ENCODE measurements around the gene DNAJC22.
"Not testable (repeated sequence)": the region's sequence is repeated elsewhere in the genome, so short reads cannot be mapped to it uniquely, and the experiment has no call there.

The DNAJC22 gene

DNA sequence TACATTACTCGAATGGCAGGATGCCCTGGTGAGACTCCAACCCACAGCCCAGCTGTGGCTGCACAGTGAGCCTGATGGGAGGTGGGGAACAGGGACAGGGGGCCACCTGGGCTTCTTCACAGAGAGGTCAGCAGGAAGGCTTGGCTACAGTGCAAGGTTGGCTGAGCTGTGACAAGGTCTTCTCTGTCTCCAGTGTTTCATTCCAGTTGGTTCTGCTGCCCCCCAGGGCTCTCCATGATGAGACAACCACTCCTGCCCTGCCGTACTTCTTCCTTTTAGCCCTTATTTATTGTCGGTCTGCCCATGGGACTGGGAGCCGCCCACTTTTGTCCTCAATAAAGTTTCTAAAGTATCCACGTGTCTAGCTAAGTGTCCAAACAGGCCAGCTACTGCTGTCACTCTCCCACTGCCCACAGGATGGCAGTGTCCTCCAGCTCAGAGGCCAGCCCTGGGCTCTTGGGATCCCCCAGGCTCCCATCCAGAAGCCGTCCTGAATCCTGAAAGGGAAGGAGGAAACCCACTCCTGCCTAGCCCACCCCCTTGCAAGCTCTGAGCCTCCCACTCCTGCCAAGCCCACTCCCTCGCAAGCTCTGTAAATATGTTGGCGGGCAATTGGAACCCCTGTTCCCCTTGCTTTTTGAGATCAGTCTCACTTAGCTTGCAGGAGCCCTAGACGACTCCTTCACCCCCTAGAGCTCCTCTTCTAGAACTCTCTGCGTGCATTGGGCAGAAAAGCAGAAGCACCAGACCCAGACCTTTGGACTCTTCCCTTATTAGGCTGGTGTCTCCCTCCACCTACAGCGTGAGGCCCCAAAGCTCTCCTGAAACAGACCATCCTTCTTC is 15.1 kb upstream of the DNAJC22 start:
- DNase-seq (ENCODE audit: low spot score) = peak; percentile 83

- no peak for DNase-seq (ENCODE audit: low spot score)
These were observed 14.2 kb upstream of the DNAJC22 start for GRCh38 chr12:49332441-49332861.

GRCh38 chr12:49332891-49333371 is 13.8 kb upstream of the DNAJC22 start:
- no peak for DNase-seq (ENCODE audit: low spot score)

- DNase-seq (ENCODE audit: low spot score) = not testable (repeated sequence)
These were observed 12.9 kb upstream of the DNAJC22 start for GRCh38 chr12:49333778-49334177.

GRCh38 chr12:49334226-49334625 is 12.5 kb upstream of the DNAJC22 start:
- DNase-seq (ENCODE audit: low spot score) = no peak

DNA sequence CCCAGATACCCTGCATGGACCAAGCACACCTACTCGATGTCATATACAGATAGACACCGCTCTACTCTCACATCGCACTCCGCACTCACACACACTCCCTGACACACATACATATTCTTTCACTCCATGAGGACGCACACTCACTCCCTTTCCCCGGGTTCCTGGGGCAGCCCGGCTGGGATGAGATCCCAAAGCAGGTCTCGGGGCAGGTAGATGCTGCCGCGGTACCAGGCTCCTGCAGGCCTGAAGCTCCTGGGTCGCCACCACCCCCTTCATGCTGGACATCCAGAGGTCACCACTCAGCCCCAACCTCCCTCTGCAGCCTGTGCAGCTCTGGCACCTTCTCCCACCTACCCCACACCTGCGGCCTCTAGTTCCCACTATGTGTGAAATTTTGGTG is 12.0 kb upstream of the DNAJC22 start:
- DNase-seq (ENCODE audit: low spot score) = no peak

GRCh38 chr12:49335118-49335954 is 11.4 kb upstream of the DNAJC22 start:
- no peak for DNase-seq (ENCODE audit: low spot score)

DNA sequence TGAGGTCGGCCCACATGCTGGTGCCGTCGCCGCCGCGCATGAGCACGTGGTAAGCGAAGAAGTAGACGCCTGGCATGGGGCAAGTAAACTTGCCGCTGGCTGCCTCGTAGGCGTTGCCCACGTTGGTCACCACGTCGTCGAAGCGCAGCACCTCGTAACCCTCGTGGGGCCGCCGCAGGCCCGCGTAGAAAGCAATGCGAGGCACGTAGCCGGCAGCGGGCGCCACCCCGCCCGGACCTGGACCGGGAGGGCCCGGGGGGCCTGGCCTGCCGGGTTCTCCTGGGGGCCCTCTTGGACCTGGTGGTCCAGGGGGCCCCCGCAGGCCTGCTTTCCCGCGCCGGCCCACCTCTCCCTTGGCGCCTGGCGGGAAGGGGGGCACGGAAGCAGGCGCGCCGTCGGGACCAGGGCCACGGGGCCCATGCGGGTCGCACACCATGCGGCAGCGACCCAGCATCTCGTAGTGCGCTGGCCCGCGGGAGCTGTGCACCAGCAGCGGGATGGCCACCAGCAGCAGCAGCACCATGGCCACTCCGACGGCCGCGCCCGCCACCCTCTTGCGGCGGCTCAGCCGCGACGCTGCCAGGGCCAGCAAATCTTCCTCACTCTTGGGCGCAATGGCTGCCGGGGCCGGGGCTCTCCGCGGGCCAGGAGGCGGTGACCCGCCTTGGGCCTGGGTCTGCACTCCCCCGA is 10.6 kb upstream of the DNAJC22 start:
- DNase-seq (ENCODE audit: low spot score) = no peak

GRCh38 chr12:49336645-49337584 is 9.8 kb upstream of the DNAJC22 start, which contains the start of gene C1QL4:
Gene C1QL4 (minus strand): TSS chr12:49337188. CDS start chr12:49336477, 711 bp downstream.
- peak; percentile 96 for DNase-seq (ENCODE audit: low spot score)

- DNase-seq (ENCODE audit: low spot score) = no peak
These were observed 7.7 kb upstream of the DNAJC22 start for GRCh38 chr12:49338830-49339463.

DNA sequence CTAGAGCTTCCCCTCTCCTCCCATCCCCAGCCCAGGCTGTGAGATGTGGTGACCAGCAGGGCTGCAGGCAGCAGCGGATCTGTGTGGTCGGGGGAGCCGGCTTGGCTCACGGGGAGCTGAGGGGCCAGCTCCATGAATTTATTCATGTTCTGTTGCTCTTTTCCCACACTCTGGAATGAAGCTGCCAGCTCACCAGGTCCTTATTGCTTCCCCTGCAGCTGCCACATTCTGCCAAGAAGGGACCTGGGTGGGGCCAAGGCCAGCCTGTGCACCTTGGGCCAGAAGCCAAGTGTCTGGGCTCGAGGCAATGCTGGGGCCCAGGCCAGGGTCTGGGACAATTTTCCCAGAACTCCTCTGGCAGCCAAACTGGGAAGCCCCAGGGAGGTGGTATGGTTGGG is 7.2 kb upstream of the DNAJC22 start:
- no peak for DNase-seq (ENCODE audit: low spot score)

- DNase-seq (ENCODE audit: low spot score) = no peak
These were observed 6.4 kb upstream of the DNAJC22 start for GRCh38 chr12:49340095-49340870.

GRCh38 chr12:49340971-49341776 is 5.5 kb upstream of the DNAJC22 start:
- no peak for DNase-seq (ENCODE audit: low spot score)

DNA sequence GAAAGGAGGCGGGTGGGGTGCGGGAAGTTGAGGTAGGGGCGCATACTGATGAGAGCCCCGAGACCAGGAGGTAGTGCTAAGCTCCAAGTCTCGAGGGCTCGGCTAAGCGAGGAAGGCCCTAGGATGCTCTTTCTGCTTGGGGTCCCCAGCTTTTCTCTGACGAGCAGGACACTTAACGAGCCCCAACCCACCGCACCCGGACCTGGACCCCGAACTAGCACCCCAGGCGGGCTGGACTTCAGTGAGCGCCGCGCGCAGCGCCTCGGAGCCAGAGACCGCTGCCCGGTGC is 5.0 kb upstream of the DNAJC22 start:
- no peak for DNase-seq (ENCODE audit: low spot score)

DNA sequence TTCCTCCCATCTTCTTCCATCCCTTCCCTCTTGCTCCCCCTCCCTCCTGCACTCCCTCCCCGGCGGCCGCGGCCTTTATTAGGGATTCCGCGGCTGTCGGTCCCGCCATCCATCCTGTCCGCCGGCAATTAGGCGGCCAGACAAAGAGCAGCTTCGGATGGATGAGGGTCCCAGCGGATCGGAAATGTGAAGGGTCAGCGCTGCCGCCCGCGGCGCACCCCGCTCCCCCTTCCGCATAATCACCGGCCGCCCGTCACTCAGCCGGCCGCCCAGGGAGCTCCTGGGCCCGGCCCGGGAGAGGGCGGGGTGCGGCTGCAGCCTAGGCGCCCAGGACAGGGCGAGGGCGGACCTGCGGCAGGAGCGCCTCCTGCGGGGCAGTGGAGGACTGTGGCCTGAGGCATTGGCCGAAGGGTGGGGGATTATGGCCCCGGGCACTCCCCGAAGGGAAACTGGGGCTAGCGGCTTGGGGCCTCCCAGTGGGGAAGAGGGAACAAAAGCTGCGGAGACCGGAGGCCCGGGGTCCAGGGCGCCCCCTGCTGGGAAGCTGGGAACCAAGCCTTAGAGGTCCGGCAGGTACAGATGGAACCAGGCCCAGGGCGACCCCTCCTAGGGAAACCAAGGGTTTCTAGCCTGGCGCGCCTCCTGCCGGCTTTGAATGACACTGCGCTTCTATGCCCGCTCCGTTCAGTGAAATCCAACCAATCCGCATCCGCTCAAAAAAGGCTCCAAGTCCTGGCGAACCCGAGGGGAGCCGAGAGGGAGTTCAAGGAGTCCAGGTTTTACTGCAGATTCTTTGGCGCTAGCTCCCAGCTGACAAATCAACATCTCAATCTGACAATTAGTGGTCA is 4.4 kb upstream of the DNAJC22 start:
- peak; percentile 99 for DNase-seq (ENCODE audit: low spot score)

DNA sequence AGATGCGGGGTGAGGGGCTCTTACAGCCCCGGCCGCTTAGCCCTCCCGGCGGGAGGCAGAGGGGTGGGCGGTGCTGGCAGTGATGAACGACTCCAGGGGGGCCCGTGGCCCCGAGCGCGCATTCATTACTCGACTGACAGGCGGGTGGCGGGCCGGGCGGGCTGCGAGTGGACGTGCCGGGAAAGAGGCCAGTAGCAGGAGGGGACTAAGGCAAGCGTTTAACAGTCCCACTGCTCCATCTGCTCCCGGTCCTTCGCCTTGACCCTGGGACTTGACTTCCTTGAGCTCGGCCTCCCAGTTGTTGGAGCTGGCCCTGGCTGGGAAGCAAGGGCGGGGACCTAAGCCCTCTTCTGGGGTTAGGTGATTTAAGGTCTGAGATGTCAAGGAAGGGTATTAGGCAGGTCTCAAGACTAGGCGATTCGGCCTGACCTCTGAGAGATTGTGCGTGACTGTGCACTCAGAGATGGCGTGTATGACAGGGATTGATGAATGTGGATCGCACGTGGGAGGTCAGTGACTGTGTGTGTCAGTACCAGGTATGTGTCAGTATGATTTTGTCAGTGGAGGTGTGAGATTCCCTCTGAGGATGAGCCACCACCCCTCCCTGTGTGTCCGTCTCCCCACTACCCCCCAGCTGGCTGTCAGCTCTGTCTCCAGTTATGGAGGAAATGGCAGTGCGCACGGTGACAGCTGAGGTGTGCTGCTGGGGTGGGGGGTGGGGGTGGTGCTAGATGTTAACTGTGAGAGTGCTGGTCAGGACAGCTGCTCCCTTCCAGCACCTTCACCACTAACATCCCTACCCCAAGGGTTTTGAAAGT is 3.6 kb upstream of the DNAJC22 start:
- no peak for DNase-seq (ENCODE audit: low spot score)

GRCh38 chr12:49344486-49345050 is 2.1 kb upstream of the DNAJC22 start:
- DNase-seq (ENCODE audit: low spot score) = no peak
